NCI-H82 treated with DMSO at 0.1 percent for 48 hours (cell line): ENCODE results near the gene CMTM8.
A peak's percentile ranks its signal among the peaks of the same experiment; 100 is the strongest.
"Not testable (repeated sequence)": the region's sequence is repeated elsewhere in the genome, so short reads cannot be mapped to it uniquely, and the experiment has no call there.

Source experiments
- DNase-seq: peaks from one replicate; lab custom pipeline; 2025; ENCODE audit not compliant: unreplicated experiment; lab: John Stamatoyannopoulos, UW

Gene CMTM8, protein sequence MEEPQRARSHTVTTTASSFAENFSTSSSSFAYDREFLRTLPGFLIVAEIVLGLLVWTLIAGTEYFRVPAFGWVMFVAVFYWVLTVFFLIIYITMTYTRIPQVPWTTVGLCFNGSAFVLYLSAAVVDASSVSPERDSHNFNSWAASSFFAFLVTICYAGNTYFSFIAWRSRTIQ

GRCh38 chr3:32238453-32239306, at the start of gene CMTM8:
Gene CMTM8 (plus strand): TSS chr3:32238680. CDS start chr3:32238973, 293 bp downstream.
- peak; percentile 9 for DNase-seq

DNA sequence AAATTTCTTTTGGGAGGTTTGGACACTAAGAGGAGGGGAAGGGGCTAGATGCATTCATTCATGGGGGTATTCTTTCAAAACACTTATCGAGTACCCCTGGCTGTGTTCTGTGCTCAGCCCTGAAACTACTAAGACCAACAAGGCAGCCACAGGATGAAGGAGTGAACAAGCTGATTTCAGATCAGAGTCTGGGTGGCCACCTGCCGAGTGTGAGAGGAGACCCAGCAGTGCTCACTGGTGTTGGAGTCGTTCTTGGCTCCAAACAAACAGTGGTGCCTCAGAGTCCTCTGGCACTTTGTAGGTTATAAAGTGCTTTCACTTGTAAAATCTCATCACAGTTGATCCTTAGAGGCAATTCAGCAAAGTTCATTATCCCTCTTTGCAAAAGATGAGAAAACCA, 48.8 kb upstream of the CMTM8 start:
- DNase-seq: no peak

DNA sequence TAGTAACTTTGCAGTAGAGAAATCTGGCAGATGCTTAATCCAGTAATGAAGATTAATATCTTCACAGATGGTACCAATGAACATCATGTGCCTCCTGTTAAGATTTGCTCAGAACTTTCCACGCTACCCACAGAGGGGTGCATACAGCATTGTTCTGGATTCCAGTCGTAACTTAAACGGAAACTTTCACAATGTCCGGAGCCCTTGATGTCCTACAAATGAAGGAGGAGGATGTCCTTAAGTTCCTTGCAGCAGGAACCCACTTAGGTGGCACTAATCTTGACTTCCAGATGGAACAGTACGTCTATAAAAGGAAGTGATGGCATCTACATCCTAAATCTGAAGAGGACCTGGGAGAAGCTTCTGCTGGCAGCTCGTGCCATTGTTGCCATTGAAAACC, 47.9 kb upstream of the CMTM8 start:
- not testable (repeated sequence) for DNase-seq

GRCh38 chr3:32193101-32193500, 45.4 kb upstream of the CMTM8 start:
- DNase-seq: no peak

- DNase-seq: no peak
Observed at GRCh38 chr3:32194653-32195052, 43.8 kb upstream of the CMTM8 start.

DNA sequence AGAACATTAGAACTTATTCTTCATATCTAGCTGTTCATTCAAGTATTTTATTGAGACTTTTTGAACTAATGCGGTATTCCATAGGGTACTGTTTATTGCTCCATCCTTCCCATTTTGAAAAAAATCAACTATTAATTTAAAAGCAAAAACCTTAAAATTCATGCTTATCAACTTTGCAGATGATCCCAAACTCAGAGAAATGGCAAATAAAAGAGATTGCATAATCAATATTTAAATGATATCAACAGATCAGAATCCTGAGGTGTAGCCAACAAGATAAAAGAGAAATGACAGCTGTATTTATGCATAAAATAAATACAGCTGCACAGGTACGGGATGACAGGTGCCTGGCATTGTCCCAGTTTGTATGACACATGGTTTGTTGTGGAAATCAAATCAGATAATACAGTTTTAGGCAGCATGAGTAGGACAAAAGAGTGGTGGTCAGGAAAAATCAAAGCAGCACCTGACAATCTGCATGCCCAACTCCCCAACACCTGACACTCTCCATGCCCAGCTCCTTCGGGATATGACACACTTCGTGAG, 42.4 kb upstream of the CMTM8 start:
- DNase-seq: no peak

- DNase-seq: no peak
Observed at GRCh38 chr3:32197991-32198390, 40.5 kb upstream of the CMTM8 start.

DNA sequence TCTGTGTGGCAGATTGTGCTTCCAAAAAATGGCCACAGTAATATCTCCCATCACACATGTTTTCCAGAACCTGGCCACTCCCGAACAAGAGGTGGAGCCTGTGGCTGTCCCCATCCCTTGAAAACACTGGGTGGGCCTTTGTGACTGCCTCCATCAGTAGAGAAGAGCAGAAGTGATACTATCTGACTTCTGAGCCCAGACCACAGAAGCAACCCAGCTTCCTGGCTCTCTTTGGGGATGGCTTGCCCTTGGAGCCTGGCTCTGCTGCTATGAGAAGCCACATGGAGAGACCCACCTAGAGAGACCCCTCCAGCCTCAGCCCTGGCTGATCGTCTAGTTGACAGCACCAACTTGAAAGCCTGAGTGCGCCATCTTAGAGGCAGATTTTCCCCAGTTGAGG, 39.8 kb upstream of the CMTM8 start:
- no peak for DNase-seq

GRCh38 chr3:32200490-32200889, 38.0 kb upstream of the CMTM8 start:
- DNase-seq: no peak

- no peak for DNase-seq
Observed at GRCh38 chr3:32200992-32201758, 37.3 kb upstream of the CMTM8 start.

DNA sequence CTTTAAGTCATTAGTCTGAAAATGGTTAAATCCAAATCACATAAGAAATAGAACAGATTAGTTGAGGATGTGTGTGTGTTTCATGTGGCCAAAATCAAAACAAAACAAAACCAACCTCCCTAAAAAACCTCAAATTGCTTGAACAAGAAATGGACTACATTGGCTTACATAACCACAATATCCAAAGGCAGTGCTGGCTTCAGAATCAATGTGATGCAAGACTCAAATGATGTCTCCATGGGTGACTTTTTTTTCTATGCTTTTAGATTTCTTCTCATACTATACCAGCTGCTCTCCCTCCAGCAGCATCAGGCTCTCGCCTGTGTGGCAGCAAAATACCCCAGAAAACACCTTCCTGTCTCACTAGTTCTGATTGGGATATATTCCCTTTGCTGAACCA, 36.0 kb upstream of the CMTM8 start:
- DNase-seq: no peak

DNA sequence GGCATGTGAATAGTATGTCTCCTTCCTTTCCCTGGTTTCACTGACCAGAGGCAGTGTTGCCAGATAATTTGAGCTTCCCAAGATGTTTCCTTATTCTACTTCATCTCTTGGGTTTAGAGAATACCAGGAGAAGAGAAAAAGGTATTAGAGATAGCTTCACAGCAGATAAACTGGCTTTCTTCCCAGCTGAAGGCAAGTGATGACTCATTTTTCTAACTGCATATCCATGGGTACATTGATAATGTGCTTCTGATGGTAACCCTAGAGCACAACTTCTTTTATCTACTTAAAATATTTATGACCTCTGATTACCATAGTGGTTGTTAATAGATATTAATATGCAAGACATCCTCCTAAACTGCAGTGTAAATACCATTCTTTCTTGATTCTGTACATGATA, 34.6 kb upstream of the CMTM8 start:
- DNase-seq: no peak

DNA sequence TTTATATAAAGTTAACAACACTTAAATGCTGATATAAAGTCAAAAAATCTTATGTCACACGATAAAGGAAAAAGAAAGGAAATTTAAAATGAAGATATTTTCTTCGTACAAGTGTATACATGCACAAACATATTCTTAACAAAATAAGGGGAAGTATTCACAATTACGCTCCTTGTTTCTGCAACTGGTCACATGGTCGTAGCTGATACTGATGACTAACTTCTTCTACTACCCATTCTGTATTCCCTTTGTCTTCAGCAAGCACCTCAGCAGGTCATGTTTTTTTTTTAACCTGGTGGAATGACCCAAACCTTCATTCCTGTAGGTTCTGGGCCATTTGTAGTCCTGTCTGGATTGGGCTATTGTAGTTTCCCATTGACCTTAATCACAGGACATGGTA, 30.0 kb upstream of the CMTM8 start:
- DNase-seq: no peak

- DNase-seq: no peak
Observed at GRCh38 chr3:32215185-32215584, 23.3 kb upstream of the CMTM8 start.

DNA sequence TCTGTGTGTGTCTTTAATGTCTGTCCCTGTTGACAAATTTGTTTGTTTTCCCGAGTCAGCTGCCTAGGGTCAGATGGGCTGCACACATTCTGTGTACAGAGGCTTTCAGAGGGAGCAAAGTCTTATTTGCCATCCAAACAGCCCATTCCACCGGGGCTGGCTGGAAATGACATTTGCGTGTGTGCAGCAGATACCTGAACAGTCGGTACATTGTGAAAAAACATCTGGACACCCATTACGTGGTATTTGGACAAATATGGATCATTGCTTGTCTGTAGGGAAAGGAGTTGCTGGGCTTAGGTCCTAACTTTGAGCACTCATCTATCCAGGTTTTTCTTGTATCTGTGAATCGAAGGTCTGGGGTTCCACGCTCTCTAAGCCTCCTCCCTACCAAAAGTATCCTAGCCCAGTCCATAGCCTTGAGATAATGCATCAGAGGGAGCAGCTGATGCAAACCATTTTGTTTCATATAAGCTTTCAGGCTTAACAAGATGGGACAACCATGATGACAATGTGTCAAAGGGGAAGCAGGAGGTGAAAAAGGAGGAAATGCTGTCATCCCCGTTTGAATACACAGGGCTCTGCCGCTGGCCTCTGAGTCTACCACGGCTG, 22.2 kb upstream of the CMTM8 start:
- no peak for DNase-seq

GRCh38 chr3:32217339-32217738, 21.1 kb upstream of the CMTM8 start:
- no peak for DNase-seq

DNA sequence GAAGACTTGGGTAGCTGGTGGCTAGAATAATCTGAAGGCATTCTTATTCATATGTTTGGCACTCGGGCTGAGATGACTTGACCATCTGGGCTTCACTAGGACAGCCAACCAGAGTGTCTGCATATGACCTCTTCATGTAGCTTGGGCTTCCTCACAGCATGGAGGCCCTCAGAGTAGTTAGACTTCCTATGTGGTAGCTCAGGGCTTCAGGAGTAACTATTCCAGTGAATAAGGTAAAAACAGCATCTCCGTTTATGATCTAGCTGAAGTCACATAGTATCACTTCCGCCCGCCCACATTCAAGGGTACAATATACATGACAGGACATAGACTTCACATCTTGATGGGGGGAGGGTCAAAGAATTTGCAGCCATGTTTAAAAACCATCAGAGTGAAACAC, 18.9 kb upstream of the CMTM8 start:
- DNase-seq: no peak

GRCh38 chr3:32220006-32220405, 18.5 kb upstream of the CMTM8 start:
- no peak for DNase-seq

DNA sequence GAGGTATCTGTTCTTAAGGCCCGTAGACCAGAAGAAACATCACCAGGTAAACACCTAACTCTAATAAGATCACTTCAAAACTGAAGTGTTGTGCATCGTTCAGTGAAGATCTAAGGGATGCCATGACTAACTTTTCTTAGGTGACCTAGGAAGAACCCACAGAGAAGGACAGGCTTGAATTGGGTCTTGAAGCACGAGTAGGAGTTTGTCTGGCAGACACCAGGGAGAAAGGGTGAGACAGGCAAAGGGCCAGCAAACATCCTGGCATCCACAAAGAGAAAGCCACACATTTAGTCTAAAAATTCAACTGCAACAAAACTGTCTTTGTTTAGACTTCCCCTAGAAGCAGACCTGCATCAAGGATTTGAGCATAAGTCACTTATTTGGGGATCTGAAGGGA, 15.5 kb upstream of the CMTM8 start:
- no peak for DNase-seq

DNA sequence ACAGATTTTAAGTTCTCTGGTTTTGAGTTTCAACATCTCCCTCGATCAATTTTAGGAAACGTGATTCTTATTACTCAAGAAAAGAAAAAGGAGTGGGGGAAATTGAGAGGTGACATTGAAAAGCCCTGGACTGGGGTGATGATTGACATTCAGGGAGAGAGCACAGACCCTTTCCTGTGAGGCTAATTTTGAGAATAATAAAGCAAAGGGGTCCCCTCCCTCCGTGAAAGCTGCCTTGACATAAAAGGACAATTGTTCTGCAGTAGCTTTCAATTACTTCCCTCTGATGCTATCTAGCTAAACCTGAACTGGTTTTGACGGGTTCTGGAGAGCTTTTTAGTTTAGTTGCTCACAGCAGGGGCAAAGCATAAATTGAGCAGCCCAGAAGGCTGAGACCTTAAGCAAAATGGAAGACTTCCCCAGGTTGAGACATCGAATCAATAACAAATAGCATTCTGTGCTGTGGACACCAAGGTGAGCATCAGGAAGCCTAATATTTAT, 14.4 kb upstream of the CMTM8 start:
- DNase-seq: no peak

DNA sequence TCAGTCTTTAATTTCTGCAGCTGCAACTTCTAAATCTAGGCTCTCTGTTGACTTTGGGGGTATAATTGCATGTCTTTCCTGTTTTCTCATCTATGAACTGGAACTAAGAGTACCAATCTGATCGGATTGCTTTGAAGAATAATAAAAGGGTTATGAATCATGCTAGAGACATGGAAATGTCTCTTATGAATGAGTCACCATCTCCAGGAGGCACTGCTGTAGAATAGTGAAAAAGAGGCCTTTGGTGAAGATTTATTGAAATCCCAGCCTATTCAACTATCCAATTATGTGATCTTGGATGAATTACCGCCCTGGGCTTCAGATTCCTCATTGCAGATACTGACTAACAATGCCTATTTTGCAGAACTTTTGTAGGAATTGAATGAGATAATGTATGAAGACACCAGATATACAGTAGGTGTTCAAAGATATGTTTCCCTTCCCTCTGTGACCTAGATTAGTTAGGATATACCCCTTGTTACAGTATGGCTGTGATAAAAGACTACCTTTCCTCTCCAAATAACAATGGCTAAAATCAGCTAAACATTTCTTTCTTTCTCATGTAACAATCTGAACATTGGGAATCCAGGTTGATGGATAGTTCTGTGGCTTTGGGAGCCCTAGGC, 11.5 kb upstream of the CMTM8 start:
- no peak for DNase-seq
